NB4 (cell line): ENCODE data around the gene FUT8.

Experiments used
- CTCF ChIP-seq: IDR thresholded peaks from one replicate; pipeline ENCODE4 v1.5.1; 2012; ENCODE audit warnings: low read depth, low read length
- POLR2A ChIP-seq: IDR thresholded peaks from 2 replicates; pipeline ENCODE4 v1.6.1; 2011; ENCODE audit warnings: mild to moderate bottlenecking; ENCODE audit not compliant: insufficient read length; ENCODE audit errors: extremely low read depth

GRCh38 chr14:65517635-65518542 is 105.4 kb downstream of the FUT8 start:
- TF ChIP-seq CTCF: no peak
- TF ChIP-seq POLR2A: no peak
